ENCODE measurements around the gene LSP1.

Gene LSP1

GRCh38 chr11:1854949-1855885 lies 2.3 kb downstream of the LSP1 start:
- ATAC-seq, result no peak
- TF ChIP-seq PPARA (CRISPR knock-in tag; IDR thresholded peaks at IDR 0.05; ENCODE audit: borderline replicate concordance), result no peak
- TF ChIP-seq, protein P1, sequence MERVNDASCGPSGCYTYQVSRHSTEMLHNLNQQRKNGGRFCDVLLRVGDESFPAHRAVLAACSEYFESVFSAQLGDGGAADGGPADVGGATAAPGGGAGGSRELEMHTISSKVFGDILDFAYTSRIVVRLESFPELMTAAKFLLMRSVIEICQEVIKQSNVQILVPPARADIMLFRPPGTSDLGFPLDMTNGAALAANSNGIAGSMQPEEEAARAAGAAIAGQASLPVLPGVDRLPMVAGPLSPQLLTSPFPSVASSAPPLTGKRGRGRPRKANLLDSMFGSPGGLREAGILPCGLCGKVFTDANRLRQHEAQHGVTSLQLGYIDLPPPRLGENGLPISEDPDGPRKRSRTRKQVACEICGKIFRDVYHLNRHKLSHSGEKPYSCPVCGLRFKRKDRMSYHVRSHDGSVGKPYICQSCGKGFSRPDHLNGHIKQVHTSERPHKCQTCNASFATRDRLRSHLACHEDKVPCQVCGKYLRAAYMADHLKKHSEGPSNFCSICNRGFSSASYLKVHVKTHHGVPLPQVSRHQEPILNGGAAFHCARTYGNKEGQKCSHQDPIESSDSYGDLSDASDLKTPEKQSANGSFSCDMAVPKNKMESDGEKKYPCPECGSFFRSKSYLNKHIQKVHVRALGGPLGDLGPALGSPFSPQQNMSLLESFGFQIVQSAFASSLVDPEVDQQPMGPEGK (CRISPR knock-in tag; IDR thresholded peaks at IDR 0.05; ENCODE audit: borderline replicate concordance), result no peak
- TF ChIP-seq, protein P2, sequence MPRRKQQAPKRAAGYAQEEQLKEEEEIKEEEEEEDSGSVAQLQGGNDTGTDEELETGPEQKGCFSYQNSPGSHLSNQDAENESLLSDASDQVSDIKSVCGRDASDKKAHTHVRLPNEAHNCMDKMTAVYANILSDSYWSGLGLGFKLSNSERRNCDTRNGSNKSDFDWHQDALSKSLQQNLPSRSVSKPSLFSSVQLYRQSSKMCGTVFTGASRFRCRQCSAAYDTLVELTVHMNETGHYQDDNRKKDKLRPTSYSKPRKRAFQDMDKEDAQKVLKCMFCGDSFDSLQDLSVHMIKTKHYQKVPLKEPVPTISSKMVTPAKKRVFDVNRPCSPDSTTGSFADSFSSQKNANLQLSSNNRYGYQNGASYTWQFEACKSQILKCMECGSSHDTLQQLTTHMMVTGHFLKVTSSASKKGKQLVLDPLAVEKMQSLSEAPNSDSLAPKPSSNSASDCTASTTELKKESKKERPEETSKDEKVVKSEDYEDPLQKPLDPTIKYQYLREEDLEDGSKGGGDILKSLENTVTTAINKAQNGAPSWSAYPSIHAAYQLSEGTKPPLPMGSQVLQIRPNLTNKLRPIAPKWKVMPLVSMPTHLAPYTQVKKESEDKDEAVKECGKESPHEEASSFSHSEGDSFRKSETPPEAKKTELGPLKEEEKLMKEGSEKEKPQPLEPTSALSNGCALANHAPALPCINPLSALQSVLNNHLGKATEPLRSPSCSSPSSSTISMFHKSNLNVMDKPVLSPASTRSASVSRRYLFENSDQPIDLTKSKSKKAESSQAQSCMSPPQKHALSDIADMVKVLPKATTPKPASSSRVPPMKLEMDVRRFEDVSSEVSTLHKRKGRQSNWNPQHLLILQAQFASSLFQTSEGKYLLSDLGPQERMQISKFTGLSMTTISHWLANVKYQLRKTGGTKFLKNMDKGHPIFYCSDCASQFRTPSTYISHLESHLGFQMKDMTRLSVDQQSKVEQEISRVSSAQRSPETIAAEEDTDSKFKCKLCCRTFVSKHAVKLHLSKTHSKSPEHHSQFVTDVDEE (CRISPR knock-in tag; IDR thresholded peaks at IDR 0.05), result no peak
- TF ChIP-seq CREB5 (CRISPR knock-in tag; IDR thresholded peaks at IDR 0.05; ENCODE audit: low read depth), result no peak
- TF ChIP-seq ZFP30 (CRISPR knock-in tag; IDR thresholded peaks at IDR 0.05), result no peak
- no peak for TF ChIP-seq ESRRG (CRISPR knock-in tag; IDR thresholded peaks at IDR 0.05)
- no peak for TF ChIP-seq ARNTL (CRISPR knock-in tag; IDR thresholded peaks at IDR 0.05; ENCODE audit: borderline replicate concordance, low read depth)
- TF ChIP-seq RARB (CRISPR knock-in tag; IDR thresholded peaks at IDR 0.05), result no peak
- no peak for TF ChIP-seq OSR1 (CRISPR knock-in tag; IDR thresholded peaks at IDR 0.05)
- no peak for TF ChIP-seq ZNF70 (CRISPR knock-in tag; IDR thresholded peaks at IDR 0.05)
- no peak for TF ChIP-seq TOX (CRISPR knock-in tag; IDR thresholded peaks at IDR 0.05; ENCODE audit: borderline replicate concordance)
- no peak for TF ChIP-seq CSDC2 (CRISPR knock-in tag; IDR thresholded peaks at IDR 0.05)
- no peak for TF ChIP-seq ZNF8 (CRISPR knock-in tag; IDR thresholded peaks at IDR 0.05)
- no peak for TF ChIP-seq ZFP3 (CRISPR knock-in tag; IDR thresholded peaks at IDR 0.05)
- no peak for TF ChIP-seq GLIS3 (CRISPR knock-in tag; IDR thresholded peaks at IDR 0.05)
- TF ChIP-seq, protein P3, sequence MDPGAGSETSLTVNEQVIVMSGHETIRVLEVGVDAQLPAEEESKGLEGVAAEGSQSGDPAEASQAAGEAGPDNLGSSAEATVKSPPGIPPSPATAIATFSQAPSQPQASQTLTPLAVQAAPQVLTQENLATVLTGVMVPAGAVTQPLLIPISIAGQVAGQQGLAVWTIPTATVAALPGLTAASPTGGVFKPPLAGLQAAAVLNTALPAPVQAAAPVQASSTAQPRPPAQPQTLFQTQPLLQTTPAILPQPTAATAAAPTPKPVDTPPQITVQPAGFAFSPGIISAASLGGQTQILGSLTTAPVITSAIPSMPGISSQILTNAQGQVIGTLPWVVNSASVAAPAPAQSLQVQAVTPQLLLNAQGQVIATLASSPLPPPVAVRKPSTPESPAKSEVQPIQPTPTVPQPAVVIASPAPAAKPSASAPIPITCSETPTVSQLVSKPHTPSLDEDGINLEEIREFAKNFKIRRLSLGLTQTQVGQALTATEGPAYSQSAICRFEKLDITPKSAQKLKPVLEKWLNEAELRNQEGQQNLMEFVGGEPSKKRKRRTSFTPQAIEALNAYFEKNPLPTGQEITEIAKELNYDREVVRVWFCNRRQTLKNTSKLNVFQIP (CRISPR knock-in tag; IDR thresholded peaks at IDR 0.05; ENCODE audit: borderline replicate concordance, low read depth), result no peak
- TF ChIP-seq BACH2 (CRISPR knock-in tag; IDR thresholded peaks at IDR 0.05; ENCODE audit: borderline replicate concordance), result no peak
- TF ChIP-seq TCF4 (CRISPR knock-in tag; IDR thresholded peaks at IDR 0.05; ENCODE audit: borderline replicate concordance), result no peak

DNA sequence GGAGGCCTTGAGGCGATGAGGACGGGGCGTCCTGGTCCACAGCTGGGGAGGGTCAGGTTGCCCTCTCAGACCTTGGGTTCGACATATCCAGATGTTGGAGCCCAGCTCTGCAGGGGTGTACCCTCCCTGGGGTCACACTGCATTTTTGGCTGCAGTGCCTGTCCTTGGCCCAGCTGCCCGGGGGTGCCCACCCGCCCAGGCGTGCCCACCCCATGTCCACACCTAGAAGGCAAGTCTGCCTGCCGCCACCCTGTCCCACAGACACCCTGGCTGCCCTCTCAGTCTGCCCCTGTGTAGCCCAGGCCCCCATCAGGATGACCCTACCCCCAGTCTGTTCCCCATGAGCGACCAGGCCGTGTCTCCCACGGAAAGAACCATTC lies 3.0 kb downstream of the LSP1 start:
- ATAC-seq, result no peak
- no peak for TF ChIP-seq OSR1 (CRISPR knock-in tag; IDR thresholded peaks at IDR 0.05)
- TF ChIP-seq, protein P4, sequence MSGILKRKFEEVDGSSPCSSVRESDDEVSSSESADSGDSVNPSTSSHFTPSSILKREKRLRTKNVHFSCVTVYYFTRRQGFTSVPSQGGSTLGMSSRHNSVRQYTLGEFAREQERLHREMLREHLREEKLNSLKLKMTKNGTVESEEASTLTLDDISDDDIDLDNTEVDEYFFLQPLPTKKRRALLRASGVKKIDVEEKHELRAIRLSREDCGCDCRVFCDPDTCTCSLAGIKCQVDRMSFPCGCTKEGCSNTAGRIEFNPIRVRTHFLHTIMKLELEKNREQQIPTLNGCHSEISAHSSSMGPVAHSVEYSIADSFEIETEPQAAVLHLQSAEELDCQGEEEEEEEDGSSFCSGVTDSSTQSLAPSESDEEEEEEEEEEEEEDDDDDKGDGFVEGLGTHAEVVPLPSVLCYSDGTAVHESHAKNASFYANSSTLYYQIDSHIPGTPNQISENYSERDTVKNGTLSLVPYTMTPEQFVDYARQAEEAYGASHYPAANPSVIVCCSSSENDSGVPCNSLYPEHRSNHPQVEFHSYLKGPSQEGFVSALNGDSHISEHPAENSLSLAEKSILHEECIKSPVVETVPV (CRISPR knock-in tag; IDR thresholded peaks at IDR 0.05), result no peak
- TF ChIP-seq ZC3H10 (CRISPR knock-in tag; IDR thresholded peaks at IDR 0.05), result no peak
- TF ChIP-seq SNAI2 (CRISPR knock-in tag; IDR thresholded peaks at IDR 0.05), result no peak

Measured in SK-N-SH treated with all-trans-retinoic acid at 6 μM for 48 hours (cell line).